RPMI8226 (cell line): ENCODE results near the gene AGPS.
"Not testable (repeated sequence)": the region's sequence is repeated elsewhere in the genome, so short reads cannot be mapped to it uniquely, and the experiment has no call there.

ENCODE experiments used
- DNase-seq: peaks from one replicate; pipeline ENCODE4 v3.0.0-alpha.2; 2015

Gene AGPS

GRCh38 chr2:177392373-177393202 is at the start of gene AGPS:
TSS of gene AGPS (plus strand) at chr2:177392773. CDS start at chr2:177392790, 17 bp downstream.
- DNase-seq: peak; percentile 90

GRCh38 chr2:177343773-177344172 is 48.8 kb upstream of the AGPS start:
- no peak for DNase-seq

DNA sequence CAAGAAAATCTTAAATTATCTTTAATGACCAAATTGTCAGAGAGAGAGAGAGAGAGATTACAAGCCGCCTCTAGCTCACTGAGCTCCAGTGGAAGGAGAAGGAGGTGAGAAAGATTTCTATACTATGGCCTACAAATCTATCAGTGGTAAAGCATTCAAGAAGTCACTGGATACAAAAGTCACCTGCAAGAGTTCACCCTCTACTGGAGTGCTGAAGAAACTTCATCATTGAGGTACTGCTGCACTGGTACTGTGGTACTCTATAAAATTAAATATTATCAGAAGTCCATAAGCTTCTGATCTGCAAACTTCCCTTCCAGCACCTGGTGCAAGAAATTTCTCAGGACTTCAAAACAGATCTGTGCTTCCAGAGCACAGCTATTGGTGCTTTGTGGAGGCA is 48.3 kb upstream of the AGPS start:
- DNase-seq: no peak

DNA sequence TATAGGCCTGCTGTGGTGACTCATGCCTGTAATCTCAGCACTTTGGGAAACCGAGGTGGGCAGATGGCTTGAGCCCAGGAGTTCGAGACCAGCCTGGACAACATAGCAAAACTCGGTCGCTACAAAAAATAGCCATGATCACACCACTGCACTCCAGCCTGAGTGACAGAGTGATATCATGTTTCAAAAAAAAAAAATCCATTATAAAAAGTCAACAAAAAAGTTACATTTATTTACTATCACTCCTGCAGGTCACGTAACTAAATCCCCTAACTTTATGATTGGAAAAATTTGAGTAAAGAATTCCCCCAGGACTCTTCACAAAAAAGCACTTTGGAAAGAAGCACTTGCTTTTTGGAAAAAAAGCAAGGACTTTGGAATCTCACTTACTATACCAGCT is 46.4 kb upstream of the AGPS start:
- DNase-seq: no peak

- no peak for DNase-seq
These were observed 45.0 kb upstream of the AGPS start for GRCh38 chr2:177347570-177347969.

DNA sequence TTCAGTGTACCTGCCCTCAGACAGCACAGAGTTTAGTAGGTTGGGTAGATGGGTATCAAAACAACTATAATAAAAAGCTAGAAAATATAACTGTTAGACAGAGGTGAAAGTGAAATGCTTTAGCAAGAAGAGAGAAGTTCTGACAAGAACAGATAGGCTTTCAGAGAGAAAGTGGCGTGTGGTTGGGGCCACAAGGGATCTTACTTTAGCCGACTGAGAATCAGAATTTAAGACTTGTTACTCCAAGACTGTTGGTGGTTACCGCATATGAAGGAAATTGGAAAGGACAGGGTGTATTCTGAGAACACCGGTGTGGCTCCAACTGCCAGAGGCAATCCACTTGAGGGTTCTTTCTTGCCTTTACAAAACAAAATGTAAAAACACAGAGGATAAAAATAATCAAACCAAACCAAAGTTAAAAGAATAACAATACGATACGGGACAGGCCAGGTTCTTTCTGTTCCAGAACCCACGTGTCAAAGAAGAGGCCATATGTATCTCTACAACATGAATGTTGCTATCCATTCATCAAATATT is 44.4 kb upstream of the AGPS start:
- no peak for DNase-seq

DNA sequence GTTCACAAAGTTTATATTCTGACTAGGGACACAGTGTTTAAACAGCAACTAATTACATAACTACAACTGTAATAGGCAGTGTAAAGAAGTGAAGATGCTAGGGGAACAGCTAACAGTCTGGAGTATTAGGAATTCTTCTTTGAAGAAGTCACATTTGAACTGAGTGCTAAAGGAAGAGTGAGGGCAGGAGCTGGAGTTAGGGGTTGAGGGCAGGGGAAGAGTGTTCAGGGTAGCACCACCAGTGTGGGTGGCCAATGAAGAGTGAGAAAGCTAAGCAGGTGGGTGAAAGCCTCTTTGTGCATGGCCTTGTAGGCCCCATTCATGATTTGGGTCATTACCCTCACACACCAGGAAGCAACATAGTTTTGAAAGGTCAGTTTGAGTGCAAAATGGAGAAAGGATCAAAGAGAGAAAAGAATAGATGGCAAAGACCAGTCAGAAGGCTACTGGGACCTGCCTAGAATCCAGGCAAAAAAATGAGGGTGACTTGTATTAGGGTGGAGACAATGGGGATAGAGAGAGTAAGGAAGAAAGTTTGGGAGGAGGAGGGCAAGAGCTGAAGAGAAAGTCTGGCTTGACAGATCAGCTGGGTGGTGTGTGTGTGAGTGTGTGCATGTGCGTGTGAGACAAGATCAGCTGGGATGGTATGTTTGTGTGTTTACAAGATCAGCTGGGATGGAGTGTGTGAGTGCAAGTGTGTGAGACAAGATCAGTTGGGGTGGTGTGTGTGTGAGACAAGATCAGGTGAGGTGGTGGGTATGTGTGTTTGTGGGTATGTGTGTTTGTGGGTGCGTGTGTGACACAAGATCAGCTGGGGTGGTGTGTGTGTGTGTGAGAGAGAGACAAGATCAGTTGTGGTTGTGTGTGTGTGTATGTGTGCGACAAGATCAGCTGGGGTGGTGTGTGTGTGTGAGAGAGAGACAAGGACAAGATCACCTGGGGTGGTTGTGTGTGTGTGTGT is 43.6 kb upstream of the AGPS start:
- DNase-seq: no peak

GRCh38 chr2:177350624-177351023 is 41.9 kb upstream of the AGPS start:
- DNase-seq: not testable (repeated sequence)

DNA sequence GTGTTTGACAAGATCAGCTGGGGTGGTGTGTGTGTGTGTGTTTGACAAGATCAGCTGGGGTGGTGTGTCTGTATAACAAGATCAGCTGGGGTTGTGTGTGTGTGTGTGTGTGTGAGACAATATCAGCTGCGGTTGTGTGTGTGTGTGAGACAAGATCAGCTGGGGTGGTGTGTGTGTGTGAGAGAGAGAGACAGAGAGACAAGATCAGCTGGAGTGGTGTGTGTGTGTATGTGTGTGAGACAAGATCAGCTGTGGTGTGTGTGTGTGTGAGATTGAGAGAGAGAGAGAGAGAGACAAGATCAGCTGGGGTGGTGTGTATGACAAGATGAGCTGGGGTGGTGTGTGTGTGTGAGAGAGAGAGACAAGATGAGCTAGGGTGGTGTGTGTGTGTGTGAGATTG is 41.5 kb upstream of the AGPS start:
- DNase-seq: not testable (repeated sequence)

DNA sequence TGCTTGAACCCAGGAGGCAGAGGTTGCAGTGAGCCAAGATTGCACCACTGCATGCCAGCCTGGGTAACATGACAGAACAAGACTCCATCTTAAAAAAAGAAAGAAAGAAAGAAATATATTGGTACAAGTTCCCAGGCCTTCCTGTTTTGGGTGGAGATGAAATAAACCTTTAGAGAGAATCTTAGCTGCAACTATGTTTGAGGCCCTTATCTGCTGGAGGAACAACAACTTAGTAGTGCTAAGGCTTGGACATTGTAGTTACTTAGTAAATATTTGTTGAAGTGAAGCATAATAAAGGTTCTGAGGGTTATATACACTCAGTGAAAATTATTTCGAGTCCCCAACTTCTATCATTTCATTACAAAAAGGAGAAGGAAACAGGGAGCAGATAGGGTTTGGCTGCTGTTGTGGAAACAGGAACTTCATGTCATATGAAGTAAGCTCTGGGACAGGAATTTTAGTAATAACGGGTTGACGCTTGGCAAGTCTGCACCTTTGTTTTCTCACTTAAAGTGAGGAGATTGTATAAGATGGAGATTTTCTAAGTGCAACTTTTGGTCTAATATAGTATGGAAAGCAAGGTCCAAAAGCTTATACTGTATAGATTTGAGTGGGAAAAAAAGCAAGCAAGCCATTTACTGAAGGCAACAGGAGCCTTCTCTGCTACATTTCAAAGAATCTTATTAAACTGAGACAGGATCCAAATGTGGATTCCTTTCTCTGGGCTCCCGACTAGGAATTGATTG is 40.0 kb upstream of the AGPS start:
- DNase-seq: no peak

DNA sequence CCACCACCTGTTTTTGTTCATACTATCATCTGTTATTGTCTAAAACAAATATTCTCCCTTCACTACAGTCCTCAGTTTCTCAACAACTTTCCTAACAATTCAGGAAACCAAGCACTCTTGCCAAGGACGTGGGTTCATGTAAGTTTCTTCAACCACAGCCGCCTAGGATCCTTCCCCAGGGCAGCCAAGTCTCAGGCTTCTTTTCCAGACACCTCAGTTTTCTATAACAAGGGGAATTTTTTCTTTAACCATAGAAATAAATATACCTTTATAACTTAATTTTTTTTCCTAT is 39.4 kb upstream of the AGPS start:
- no peak for DNase-seq

- DNase-seq: not testable (repeated sequence)
These were observed 38.0 kb upstream of the AGPS start for GRCh38 chr2:177354541-177354940.

DNA sequence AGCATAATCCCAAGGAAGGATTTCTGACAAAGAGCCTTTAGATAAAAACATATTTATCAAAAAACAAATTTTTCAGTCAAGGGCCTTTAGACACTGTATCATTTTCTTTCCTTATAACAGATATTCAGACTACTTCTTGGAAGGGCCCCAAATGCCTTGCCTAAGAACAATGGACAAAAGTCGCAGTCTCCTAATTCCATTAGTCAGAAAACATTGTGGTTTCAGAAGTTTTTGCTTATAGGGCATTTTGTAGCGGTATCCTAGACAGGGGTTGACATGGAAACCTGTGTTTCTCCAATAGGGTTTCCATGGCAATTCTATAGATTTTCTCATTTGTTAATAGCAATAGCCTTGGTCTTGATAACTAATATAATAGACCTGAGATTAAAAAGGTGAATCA is 36.7 kb upstream of the AGPS start:
- no peak for DNase-seq

GRCh38 chr2:177359836-177360595 is 32.6 kb upstream of the AGPS start:
- DNase-seq: no peak

DNA sequence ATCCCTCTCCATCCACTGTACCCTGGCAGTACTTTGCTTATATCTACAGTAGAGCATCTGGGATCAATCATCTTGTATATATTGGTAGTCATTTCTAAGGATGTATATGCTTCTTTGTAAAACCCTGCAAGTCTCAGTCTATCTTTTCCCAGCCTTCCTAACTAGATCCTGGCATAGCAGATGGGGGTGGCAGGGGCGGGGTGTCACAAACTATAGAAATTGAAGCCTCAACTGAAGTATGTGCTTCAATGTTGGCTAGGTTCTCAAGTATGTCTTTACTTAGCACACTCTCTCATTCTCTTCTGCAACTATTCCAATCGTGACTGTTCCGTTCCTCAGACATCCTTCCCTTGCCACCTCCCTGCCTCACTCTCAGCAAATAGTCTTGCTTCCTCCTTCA is 30.1 kb upstream of the AGPS start:
- DNase-seq: no peak

DNA sequence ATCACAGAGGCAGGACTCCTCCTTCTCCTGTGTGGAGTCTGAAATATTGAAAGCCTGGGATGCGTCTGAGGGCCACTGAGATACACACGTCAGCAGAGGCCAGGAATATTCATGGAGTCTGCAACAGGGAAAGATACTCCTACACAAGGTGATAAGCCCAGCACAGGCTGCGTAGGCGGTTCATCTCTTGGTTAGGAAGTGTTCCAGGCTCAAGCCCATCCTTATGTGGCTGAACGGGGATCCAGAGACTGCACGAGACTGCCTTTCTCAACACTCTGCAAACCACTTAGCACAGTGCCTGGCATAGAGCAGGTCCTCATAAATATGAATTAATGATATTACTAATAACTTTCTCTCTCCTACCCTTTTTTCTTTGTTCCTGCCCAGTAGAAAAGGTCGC is 29.2 kb upstream of the AGPS start:
- no peak for DNase-seq

DNA sequence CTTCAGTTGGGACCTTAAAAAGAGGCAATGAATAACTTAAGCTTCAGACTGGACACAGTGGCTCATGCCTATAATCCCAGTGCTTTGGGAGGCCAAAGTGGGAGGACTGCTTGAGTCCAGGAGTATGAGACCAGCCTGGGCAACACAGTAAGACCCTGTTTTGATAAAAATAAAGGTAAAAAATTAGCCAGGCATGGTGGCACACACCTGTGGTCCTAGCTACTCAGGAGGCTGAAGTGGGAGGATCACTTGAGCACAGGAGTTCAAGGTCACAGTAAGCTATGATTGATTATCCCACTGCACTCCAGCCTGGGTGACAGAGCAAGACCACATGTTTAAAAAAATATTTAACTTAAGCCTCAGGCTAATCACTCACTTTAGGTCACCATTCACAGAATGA is 26.8 kb upstream of the AGPS start:
- DNase-seq: not testable (repeated sequence)

- DNase-seq: not testable (repeated sequence)
These were observed 24.6 kb upstream of the AGPS start for GRCh38 chr2:177368023-177368422.

DNA sequence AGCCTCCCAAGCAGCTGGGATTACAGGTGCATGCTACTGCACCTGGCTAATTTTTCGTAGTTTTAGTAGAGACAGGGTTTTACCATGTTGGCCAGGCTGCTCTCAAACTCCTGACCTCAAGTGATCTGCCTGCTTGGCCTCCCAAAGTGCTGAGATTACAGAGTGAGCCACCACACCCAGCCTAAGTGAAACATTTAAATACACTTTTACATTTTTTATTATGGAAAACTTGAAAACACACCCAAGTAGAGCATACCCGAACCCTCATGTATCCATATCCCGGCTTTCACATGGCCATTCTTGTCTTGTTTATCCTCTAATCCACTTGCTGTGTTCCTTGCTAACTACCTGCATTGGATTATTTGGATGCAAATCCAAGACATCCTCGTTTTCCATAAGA is 13.2 kb upstream of the AGPS start:
- no peak for DNase-seq

DNA sequence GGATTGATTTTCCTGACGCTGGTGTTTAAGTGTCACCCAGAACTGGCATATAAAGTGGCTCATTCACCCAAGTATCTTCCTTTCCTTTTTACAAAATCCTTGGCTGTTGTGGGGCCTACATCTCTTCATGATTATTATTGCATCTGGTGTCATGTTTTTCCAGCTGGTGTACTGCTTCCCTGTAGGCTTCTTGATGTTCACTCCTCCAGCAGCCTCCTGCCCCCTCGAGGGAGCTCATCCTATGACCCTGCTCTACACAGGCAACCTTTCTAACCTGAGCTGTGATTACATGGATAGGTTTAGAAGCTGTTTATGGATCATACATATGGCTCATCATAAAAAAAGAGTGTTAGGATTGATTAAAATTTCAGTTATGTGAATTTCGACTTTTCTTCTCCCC is 12.4 kb upstream of the AGPS start:
- no peak for DNase-seq

GRCh38 chr2:177383935-177384334 is 8.6 kb upstream of the AGPS start:
- DNase-seq: no peak

- no peak for DNase-seq
These were observed 7.4 kb upstream of the AGPS start for GRCh38 chr2:177385151-177385550.
